ENCODE measurements around the gene PEX11A.

DNA sequence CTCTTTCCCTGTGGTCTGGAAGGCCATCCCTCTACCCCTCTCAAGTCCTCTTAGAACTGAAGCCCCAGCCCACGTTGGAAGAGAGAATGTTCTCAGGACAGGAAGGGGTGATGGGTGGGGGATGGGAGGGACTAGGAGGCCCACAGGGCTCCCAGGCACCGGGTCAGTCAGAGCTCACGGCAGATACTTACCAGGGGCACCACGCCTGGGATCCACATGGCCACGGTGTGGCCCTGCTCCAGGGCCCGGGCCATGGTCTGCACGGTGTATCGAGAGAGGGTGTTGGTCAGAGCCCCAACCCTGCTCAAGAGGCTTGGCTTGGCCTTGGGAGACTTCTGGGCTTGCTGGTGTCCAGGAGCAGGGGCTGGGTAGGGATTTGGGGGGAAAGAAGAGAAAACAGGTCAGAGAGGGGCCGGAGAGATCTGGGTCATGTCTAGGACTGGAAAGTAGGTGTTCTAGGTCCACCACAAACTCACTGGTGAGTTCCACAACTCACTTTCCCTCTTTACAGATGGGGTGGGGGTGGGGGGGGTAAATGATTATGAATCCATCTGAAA lies 21.2 kb downstream of the PEX11A start:
- TF ChIP-seq, protein P1, sequence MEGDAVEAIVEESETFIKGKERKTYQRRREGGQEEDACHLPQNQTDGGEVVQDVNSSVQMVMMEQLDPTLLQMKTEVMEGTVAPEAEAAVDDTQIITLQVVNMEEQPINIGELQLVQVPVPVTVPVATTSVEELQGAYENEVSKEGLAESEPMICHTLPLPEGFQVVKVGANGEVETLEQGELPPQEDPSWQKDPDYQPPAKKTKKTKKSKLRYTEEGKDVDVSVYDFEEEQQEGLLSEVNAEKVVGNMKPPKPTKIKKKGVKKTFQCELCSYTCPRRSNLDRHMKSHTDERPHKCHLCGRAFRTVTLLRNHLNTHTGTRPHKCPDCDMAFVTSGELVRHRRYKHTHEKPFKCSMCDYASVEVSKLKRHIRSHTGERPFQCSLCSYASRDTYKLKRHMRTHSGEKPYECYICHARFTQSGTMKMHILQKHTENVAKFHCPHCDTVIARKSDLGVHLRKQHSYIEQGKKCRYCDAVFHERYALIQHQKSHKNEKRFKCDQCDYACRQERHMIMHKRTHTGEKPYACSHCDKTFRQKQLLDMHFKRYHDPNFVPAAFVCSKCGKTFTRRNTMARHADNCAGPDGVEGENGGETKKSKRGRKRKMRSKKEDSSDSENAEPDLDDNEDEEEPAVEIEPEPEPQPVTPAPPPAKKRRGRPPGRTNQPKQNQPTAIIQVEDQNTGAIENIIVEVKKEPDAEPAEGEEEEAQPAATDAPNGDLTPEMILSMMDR (IDR thresholded peaks at IDR 0.05 in 4 of 5, conservative IDR thresholded peaks at IDR 0.05 in 1 of 5), result no peak
- no peak for TF ChIP-seq POLR2A (IDR thresholded peaks at IDR 0.05)

Data from gastrocnemius medialis (tissue), 4 donors.